Stomach (tissue), 9 donors: Measurements from ENCODE around the gene UGT1A10. TPM values are rescaled to one million over a fixed set of nuclear protein-coding genes. Genes with fewer than 3 reads are reported as not detected.

Experiments
- DNase-seq, 2 donors: peaks; one replicate each; pipeline versions ENCODE4 v3.0.0 to v3.0.0-alpha.2; 2013 to 2019
- H3K27ac ChIP-seq, 5 donors: fragments of 200-600 bp in 4 of 5; sonication (generic) in 4 of 5; one replicate each; pipeline ENCODE4 v1.5.1; 2013 to 2019; ENCODE audit warnings: mild to moderate bottlenecking in 1 of 5, moderate library complexity in 1 of 5
- H3K27me3 ChIP-seq, 3 donors: fragments of 200-600 bp; sonication (generic); one replicate each; pipeline ENCODE4 v1.5.1; 2017 to 2019; ENCODE audit warnings: mixed run types in 1 of 3
- H3K36me3 ChIP-seq, 4 donors: fragments of 200-600 bp; sonication (generic); 1 replicate in 3 of 4; 2 replicates in 1 of 4; pipeline ENCODE4 v1.5.1; 2016 to 2019
- H3K4me1 ChIP-seq, 4 donors: fragments of 200-600 bp; sonication (generic); one replicate each; pipeline ENCODE4 v1.5.1; 2016 to 2019
- H3K4me3 ChIP-seq, 4 donors: fragments of 200-600 bp; sonication (generic) in 3 of 4; one replicate each; pipeline ENCODE4 v1.5.1; 2016 to 2019; ENCODE audit warnings: mild to moderate bottlenecking in 1 of 4
- H3K9me3 ChIP-seq, 4 donors: fragments of 200-600 bp; sonication (generic); one replicate each; pipeline ENCODE4 v1.5.1; 2016 to 2019
- EP300 ChIP-seq: sonication (generic); formaldehyde crosslinking; IDR thresholded peaks from one replicate; pipeline ENCODE4 v1.6.1; 2017; ENCODE audit warnings: antibody characterized with exemption
- POLR2A ChIP-seq, 4 donors: fragments of 450-650 bp; IDR thresholded peaks; one replicate each; pipeline ENCODE4 v1.6.1; 2016; ENCODE audit warnings: antibody characterized with exemption in 4 of 4, control low read depth in 2 of 4, mild to moderate bottlenecking in 1 of 4, moderate library complexity in 1 of 4
- POLR2AphosphoS5 ChIP-seq, 3 donors: sonication (generic); formaldehyde crosslinking; IDR thresholded peaks; one replicate each; pipeline ENCODE4 v1.6.1; 2016; ENCODE audit warnings: antibody characterized with exemption in 3 of 3
- WGBS, 5 donors: extraction: QIAGEN DNeasy Blood & Tissue Kit in 3 of 5; methylation state at CpG; one replicate each; pipeline versions ENCODE4 v1.1.5 to v1.1.7; 2013 to 2018; 5-methylcytosine and 5-hydroxymethylcytosine counted together
- intact Hi-C: fragments of 100-400 bp; cut with DNase I; formaldehyde crosslinking; loops from one replicate; pipeline ENCODE4 v1.15.1; 2023; ENCODE audit warnings: low total_unique reads
- polyA plus RNA-seq, 3 donors: library from polyadenylated mRNA; stranded (reverse); fragments of 200-250 nt; gene quantifications; one replicate each; pipeline ENCODE4 v1.2.3, GENCODE V29; 2013
- total RNA-seq, 5 donors: library from RNA; depleted of rRNA; stranded (reverse); fragments of >200 nt; gene quantifications; one replicate each; pipeline versions ENCODE4 v1.1.0 to v1.2.3, GENCODE V29; 2014 to 2016
- TF ChIP-seq, protein P1 (sequence below), 7 experiments: fragments of 450-650 bp in 4 of 7; fragments of 200-600 bp in 3 of 7; sonication (generic) in 3 of 7; IDR thresholded peaks; one replicate each; pipeline ENCODE4 v1.5.1; 2016 to 2019; ENCODE audit warnings: antibody characterized with exemption in 7 of 7, control low read depth in 2 of 7, mild to moderate bottlenecking in 1 of 7
- donor health status: healthy with polysubstance abuse.
- donor health status: Bipolar disorder and iron deficiency.
- donor health status: healthy.

UGT1A10 gene
- total and polyA plus RNA-seq, 8 donors: 0.45 to 32.7 (median 2.2) TPM; not detected in 1

GRCh38 chr2:233796254-233796653 is 160.0 kb downstream of the UGT1A10 start:
- 74 to 90% (median 84%) methylated on average over 9 of the region's 9 CpGs for WGBS, 5 donors

GRCh38 chr2:233798335-233799086 is 162.3 kb downstream of the UGT1A10 start:
- peak in 1 of 2 donors; percentile 17 for DNase-seq
- no peaks in the 10 kb centered on the region for H3K9me3 ChIP-seq
- TF ChIP-seq, protein P1, sequence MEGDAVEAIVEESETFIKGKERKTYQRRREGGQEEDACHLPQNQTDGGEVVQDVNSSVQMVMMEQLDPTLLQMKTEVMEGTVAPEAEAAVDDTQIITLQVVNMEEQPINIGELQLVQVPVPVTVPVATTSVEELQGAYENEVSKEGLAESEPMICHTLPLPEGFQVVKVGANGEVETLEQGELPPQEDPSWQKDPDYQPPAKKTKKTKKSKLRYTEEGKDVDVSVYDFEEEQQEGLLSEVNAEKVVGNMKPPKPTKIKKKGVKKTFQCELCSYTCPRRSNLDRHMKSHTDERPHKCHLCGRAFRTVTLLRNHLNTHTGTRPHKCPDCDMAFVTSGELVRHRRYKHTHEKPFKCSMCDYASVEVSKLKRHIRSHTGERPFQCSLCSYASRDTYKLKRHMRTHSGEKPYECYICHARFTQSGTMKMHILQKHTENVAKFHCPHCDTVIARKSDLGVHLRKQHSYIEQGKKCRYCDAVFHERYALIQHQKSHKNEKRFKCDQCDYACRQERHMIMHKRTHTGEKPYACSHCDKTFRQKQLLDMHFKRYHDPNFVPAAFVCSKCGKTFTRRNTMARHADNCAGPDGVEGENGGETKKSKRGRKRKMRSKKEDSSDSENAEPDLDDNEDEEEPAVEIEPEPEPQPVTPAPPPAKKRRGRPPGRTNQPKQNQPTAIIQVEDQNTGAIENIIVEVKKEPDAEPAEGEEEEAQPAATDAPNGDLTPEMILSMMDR (IDR thresholded peaks at IDR 0.05): no peak
- no peak for TF ChIP-seq EP300
- no peak for TF ChIP-seq POLR2A (IDR thresholded peaks at IDR 0.05)
- TF ChIP-seq POLR2AphosphoS5 (IDR thresholded peaks at IDR 0.05): no peak
- no peaks in the 10 kb centered on the region for H3K4me1 ChIP-seq
- 72 to 85% (median 82%) methylated on average over 13 to 14 of the region's 14 CpGs for WGBS, 5 donors
- no peak overlapping the region for H3K27ac ChIP-seq
- no peak overlapping the region for H3K4me3 ChIP-seq
- intact Hi-C loops: no loop called here
- H3K27me3 ChIP-seq: peaks cover 0 to 5% (median 0%) of the 10 kb centered on the region in 3 donors
- H3K36me3 ChIP-seq: no peaks in the 10 kb centered on the region

More at GRCh38 chr2:233796254-233796653, 160.0 kb downstream of the UGT1A10 start:
- no peak overlapping the region for H3K4me3 ChIP-seq
- peaks cover 0 to 5% (median 0%) of the 10 kb centered on the region in 3 donors for H3K27me3 ChIP-seq
- H3K4me1 ChIP-seq: no peaks in the 10 kb centered on the region
- TF ChIP-seq POLR2A (IDR thresholded peaks at IDR 0.05) (no peak), POLR2AphosphoS5 (IDR thresholded peaks at IDR 0.05) (no peak), EP300 (no peak)
- TF ChIP-seq, protein P1 (IDR thresholded peaks at IDR 0.05): no peak
- H3K9me3 ChIP-seq: no peaks in the 10 kb centered on the region
- intact Hi-C loops: no loop called here
- DNase-seq: no peak
- no peak overlapping the region for H3K27ac ChIP-seq
- no peaks in the 10 kb centered on the region for H3K36me3 ChIP-seq

DNA sequence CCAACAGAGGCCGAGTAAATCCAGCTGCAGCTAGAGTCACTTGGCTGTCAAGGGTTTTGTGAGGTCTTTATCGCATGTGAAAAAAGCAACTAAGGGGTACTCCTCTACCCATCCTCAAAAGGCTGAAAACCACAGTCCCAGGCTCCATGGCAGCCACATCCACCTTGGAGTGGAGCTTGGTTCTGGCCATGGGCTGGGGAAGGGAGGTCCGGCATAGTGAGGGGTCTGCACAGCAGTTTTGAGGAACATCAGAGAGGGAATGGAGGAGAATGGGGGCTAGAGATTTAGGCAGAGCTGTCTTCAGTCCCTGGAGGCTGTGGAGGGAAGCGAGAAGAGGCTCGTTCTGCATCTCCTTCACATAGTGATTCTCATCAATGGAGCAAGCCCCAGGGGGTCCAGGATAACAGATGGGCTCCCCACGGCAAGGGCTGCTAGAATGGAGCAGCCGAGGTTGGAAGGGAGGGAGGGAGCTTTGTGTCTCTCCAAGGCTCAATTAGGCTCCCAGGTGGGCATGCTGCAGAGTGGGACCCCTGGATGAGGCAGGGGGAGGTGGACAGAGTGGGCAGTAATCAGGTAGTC is 162.9 kb downstream of the UGT1A10 start:
- H3K4me3 ChIP-seq: no peak overlapping the region
- no peaks in the 10 kb centered on the region for H3K36me3 ChIP-seq
- 58 to 65% (median 64%) methylated on average over 7 of the region's 7 CpGs for WGBS, 5 donors
- H3K27ac ChIP-seq: no peak overlapping the region
- peak in 1 of 2 donors; percentile 10 for DNase-seq
- peaks cover 0 to 11% (median 0%) of the 10 kb centered on the region in 3 donors for H3K27me3 ChIP-seq
- H3K4me1 ChIP-seq: no peaks in the 10 kb centered on the region
- TF ChIP-seq POLR2AphosphoS5 (IDR thresholded peaks at IDR 0.05) (no peak), EP300 (no peak), POLR2A (IDR thresholded peaks at IDR 0.05) (no peak)
- TF ChIP-seq, protein P1 (IDR thresholded peaks at IDR 0.05): no peak
- no peaks in the 10 kb centered on the region for H3K9me3 ChIP-seq
- intact Hi-C loops: no loop called here

GRCh38 chr2:233799716-233800115 is 163.5 kb downstream of the UGT1A10 start:
- Histone ChIP-seq H3K4me3 (no peak overlapping the region), H3K27ac (no peak overlapping the region), H3K9me3 (no peaks in the 10 kb centered on the region), H3K27me3 (peaks cover 0 to 13% (median 0%) of the 10 kb centered on the region in 3 donors), H3K4me1 (no peaks in the 10 kb centered on the region), H3K36me3 (no peaks in the 10 kb centered on the region)
- TF ChIP-seq POLR2A (IDR thresholded peaks at IDR 0.05) (no peak), POLR2AphosphoS5 (IDR thresholded peaks at IDR 0.05) (no peak), EP300 (no peak)
- TF ChIP-seq, protein P1 (IDR thresholded peaks at IDR 0.05): no peak
- no peak for DNase-seq
- WGBS, 5 donors: 43 to 82% (median 56%) methylated on average over 4 to 5 of the region's 5 CpGs
- intact Hi-C loops: no loop called here
